ENCODE data around the gene NPTXR.

The NPTXR gene

DNA sequence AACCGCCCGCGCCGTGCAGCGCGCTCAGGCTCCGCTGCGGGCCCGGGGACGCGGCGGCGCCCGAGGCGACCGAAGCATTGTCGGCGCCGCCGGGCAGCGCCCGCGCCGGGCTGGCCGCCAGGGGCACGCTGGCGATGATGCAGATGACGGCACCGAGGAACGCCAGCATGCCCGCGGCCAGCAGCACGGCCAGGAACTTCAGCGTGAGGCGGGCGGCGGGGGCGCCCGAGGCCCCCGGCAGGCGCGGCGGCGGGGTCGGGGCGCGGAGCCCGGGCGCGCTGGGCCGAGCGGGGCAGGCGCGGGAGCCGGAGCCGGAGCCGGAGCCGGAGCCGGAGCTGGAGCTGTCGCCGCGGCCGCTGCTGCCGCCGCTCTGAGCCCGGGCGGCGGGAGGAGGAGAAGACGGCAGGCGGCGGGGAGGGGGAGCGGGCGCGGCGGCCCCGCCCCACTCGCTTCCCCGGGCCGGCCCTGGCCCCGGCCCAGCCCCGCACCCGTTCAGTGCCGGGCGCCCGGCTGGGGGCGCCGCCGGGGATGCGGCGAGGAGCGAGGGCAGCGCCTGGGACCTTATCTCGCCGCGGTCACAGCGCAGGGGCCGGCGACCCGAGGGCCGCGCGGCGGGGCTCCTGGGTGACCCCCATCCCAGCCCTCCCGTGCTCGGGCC, at the start of gene NPTXR:
Gene NPTXR, minus strand, starts transcription at position 372 of the 658 bp plus-strand sequence.
- no peak for DNase-seq

DNA sequence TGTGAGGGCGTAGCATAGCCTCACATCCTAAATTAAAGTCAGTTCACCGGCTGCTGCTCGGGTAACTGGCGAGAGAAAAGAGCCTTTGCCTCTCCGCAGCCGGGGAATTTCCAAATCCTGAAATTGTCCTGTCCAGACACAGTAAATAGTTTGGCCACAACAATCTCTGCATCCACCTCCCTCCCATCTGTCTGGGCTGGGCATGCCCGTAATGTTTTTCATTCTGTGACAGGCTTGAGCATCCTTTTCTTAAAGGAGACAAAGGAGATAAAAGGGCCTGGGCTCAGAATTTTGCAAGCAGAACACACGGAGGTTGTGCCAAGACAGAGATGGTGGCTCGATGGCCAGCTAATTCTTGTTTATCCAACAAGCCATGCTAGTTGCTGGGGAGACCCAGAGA, 47.4 kb upstream of the NPTXR start:
- DNase-seq, result no peak

DNA sequence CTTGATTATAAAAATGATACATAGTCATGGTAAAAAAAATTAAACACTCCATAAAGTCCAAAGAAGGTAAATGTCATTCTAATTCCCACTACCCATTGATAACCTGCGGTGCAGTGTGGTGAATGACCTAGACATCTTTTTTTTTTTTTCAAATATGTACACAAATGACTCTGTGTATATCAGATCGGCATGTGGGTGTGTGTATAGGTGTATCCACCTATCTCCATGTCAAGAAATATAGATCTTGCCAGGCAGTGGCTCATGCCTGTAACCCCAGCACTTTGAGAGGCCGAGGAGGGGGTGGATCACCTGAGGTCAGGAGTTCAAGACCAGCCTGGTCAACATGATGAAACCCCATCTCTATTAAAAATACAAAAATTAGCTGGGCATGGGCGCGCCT, 46.5 kb upstream of the NPTXR start:
- no peak for DNase-seq

DNA sequence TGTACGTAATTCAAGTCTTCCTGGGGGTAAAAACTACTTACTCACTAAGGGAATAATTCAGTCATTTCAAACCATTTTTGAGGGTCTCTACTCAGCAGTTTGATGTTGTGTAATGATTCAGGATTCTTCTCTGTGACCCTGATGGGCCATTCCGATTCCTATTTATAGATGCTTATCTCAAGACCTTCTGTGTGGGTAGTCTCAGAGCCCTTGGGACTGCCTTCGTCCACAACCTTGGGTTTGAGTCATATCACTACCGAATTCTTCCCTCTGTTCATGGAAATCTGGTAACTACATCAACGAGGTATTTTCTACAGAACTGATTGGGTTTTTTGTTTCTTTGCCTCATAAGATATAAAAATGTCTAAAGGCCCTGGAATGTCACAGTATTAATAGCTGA, 42.5 kb upstream of the NPTXR start:
- DNase-seq, result no peak

DNA sequence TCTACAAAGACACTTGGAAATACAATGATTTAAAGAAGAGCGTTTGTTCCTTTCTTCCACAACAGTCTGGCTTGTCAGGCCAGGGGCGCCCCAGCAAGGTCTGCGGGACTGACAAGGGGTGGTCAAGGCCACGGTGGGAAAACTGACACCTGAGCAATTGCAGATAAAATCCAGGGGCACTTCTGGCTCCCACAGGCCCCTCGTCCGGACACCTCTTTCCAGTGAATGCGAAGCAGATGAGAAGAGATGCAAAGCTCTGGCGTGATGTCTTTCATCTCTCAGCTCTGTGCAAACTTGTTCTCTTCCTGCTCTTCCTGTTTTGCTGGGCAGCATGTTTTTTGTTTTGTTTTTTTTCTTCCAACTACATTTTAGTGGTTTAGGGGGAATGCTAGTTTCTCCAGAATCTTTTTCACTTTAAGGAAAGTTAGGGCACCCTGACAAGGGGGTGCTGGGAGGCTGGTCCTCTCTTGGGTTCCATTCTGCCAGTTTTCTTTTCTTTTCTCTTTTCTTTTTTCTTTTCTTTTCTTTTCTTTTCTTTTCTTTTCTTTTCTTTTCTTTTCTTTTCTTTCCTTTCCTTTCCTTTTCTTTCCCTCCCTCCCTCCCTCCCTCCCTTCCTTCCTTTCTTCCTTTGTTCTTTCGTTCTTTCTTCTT, 39.3 kb upstream of the NPTXR start:
- no peak for DNase-seq

- DNase-seq, result no peak
Observed at GRCh38 chr22:38881997-38882879, 38.4 kb upstream of the NPTXR start.

DNA sequence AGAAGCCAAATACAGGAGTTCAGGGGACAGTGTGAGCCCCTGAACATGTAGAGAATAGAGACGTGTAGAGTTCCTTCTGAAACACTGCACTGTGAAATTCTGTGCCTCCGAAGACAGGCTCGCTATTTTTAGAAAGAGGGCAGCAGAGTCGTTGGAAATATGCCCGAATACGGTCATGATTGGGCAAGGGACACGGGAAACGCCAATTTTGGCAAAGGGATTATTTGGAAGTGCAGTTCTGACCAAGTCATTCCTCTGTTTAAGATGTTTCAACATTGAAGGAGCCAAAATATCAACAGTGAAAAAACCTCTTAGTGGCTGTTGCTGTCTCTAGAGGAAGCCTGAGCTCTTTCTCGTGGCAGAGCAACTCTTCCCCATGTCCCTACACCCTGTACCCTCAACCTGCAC, 37.6 kb upstream of the NPTXR start:
- DNase-seq, result no peak

DNA sequence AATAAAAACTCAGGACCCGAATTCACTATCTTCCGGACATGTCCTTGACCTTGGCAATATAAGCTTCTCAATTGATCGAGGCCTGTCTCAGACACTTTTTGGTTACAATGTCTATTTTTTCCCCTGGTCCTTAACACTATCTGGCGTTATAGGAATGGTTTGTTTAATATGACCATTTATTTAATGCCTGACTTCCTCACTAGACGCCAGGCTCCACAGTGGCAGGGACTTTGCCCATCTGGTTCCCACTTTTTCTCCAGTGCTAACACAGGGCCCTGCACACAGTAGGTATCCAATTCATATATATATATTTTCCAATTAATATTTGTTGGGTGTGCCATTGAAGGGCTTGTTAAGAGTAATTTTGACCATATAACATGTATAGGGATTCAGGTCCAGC, 36.1 kb upstream of the NPTXR start:
- DNase-seq, result no peak

- no peak for DNase-seq
Observed at GRCh38 chr22:38879108-38879729, 35.4 kb upstream of the NPTXR start.

DNA sequence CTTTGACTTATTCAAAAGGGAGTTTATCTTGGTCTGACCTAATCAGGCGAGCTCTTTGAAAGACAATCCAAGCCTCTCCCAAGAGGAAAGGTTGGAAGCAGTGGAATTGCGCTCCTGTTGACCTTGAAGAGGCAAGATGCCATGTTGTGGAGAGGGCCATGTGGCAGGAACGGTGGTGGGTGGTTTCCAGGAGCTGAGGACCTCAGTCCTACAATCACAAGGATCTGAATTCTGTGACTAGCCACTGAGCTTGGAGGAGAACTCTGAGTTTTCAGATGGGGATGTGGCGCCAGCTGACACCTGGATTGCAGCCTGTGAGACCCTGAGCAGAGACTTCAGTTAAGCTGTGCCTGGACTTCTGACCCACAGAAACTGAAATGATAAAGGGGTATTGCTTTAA, 34.2 kb upstream of the NPTXR start:
- DNase-seq, result no peak

DNA sequence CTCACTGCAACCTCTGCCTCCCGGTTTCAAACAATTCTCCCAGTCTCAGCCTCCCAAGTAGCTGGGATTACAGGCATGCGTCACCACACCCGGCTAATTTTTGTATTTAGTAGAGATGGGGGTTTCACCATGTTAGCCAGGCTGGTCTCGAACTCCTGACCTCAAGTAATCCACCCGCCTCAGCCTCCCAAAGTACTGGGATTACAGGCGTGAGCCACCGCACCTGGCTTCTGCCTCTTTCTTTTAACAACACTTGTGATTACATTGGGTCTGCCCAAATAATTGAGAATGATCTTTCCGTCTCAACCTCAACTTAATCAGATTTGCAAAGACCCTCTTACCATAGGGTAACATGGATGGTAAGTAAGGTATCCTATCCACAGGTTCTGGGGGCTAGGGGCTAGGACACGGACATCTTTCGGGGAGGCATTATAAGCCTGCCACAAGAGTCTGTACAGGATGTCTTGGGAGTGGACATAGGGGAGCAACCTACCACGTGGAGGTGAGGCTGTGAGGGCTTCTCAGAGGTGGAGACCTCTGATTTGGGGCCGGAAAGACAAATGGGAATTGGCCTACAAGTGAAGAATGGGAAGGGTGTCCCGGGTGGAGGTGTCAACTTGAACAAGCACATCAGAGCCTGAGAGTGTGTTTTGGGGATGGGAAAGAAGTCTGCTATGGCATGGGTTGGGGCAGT, 30.8 kb upstream of the NPTXR start:
- no peak for DNase-seq

- no peak for DNase-seq
Observed at GRCh38 chr22:38873469-38874411, 29.9 kb upstream of the NPTXR start.

DNA sequence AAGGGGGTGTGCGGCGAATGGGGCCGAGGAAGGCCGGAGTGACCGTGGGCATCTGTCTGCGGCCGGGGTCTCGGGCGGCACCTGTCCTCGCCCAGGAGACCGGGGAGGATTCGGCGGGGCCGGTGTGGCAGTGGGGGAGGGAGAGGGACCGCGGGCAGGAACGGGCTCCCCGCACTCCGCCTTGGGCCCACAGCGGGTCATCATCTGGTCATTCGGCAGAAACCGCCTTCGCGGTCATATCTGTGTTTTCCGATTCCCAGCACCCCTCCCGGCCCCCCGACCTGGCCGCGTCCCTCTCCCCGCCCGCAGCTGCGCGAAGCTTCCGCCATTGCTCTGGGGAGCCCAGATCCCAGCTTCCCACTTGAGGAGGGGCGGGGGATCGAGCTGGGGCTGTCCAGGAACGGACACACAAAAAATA, 29.0 kb upstream of the NPTXR start:
- no peak for DNase-seq

GRCh38 chr22:38872172-38872830, 28.5 kb upstream of the NPTXR start, which contains the start of gene CBX6:
CBX6 (minus strand) TSS chr22:38872216; CDS start chr22:38872190, 26 bp downstream.
- peak; percentile 87 for DNase-seq

GRCh38 chr22:38871360-38872171, 27.7 kb upstream of the NPTXR start:
- no peak for DNase-seq

DNA sequence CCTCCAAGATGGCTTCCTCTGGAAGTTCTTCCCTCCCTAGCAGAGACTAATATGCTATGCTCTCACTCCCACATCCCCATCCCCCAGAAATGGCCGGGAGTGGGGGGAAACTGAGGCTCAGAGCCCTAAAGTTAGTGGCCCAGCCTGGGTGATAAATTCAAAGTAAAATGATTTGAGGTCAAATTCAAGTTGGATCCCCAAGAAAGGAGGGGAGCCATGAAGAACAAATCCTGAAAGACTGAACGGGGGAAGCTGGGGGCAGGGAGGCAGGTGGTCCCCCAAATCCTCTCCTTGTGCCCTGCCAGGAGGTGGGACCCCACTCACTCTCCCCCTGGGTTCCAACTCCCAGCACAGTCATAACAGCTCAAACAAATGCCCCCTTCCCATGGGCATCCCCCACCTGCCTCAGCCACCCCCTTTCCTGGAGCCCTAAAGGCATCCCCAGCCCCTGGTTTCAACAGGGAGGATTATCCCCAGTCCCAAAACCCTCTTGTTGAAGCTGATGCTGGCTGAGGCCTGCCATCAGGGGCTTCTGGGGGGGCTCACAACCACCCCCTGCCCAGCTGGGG, 27.0 kb upstream of the NPTXR start:
- no peak for DNase-seq

DNA sequence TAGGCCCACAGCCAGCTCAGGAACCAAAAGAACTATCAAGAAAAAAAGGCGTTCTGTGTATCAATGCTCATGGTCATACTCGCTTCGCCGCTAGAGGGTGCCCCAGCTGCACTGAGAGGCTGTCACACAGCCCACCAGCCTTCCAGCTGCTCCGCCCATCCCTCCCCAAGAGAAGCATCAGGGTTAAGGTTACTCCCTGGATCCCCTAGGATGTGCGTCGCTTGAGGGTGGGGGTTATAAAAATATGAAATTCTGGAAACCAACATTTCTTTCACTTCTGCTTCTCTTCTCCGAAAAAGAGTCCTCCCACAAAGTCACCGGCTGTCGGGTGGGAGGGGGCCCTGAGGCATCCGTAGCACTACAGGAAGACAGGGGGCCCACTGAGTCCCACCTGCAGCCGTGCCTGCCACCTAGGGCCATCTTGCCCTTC, 26.5 kb upstream of the NPTXR start:
- peak; percentile 77 for DNase-seq

DNA sequence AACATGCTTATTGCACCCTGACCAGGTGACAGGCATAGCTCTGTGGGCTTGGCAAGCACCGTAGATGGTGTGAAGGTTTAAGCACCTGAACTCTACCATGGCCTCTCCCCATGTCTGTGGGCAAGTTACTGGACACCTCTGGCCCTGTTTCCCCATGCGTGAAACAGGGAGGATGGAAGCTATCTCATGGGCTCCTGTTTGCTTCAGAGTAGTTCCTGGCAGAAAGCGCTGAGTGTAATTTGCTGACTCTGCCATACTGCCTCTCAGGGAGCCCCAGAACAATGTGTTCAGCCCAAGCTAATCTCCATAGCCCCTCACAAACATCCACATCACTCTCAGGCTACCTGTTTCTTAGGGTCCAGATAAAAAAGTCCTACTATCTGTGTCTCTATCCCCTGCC, 25.8 kb upstream of the NPTXR start:
- DNase-seq, result no peak

DNA sequence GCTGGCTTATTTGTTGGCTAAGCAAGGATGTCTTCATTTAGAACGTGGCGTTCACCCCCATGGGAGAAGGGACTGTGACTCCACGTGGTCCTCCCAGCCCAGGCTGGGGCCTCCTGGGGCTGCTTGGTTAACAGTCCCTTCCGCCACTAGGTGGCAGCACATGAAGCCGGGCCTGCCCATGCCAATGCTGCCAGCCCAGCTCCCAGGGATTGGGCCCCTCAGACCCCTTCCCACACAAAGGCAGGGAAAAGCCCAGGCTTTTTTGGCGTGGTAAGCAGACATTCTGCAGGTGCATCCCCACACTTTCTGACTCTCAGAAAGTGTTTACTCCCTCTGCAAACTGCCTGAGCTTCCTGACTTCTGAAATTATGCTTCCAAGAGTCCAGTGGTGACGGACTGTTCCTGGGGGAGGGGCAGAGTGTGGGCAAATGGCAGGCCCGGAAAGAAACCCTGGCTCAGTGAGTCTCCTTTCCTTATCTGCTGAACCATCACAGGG, 25.1 kb upstream of the NPTXR start:
- DNase-seq, result peak; percentile 42

Data from NCI-H1048 (cell line).